ENCODE measurements around the gene ZC3H13. TPM values are rescaled to one million over a fixed set of nuclear protein-coding genes. Genes with fewer than 3 reads are reported as not detected.

ZC3H13 gene
- total and polyA plus RNA-seq, 2 of the 4 experiments (the other 2 are of a cell fraction), result 7.7 to 10.8 TPM

GRCh38 chr13:46010148-46010547, 42.4 kb downstream of the ZC3H13 start:
- DNase-seq (no peak), ATAC-seq (ENCODE audit: low read depth) (no peak)
- Histone ChIP-seq H3K23ac (ENCODE audit: low read depth, low read length) (no peak overlapping the region), H3K4me2 (ENCODE audit: low read depth, low read length) (no peak overlapping the region), H2AK5ac (ENCODE audit: low read depth, low read length) (no peak overlapping the region), H2BK120ac (ENCODE audit: low read depth, low read length) (no peak overlapping the region), H2BK15ac (ENCODE audit: low read depth, low read length) (no peak overlapping the region), H3K4me1 (ENCODE audit: control insufficient read depth, insufficient read depth, low read length) (no peaks in the 10 kb centered on the region), H3K27me3 (ENCODE audit: control insufficient read depth, insufficient read depth, low read length) (no peaks in the 10 kb centered on the region), H4K5ac (ENCODE audit: low read depth, low read length) (no peak overlapping the region), H3K36me3 (ENCODE audit: control insufficient read depth, insufficient read depth, low read length) (peaks cover 15% of the 10 kb centered on the region), H3K9me3 (ENCODE audit: control insufficient read depth, insufficient read depth, low read length) (no peaks in the 10 kb centered on the region), H3K56ac (ENCODE audit: extremely low read depth, insufficient read depth, low read length) (no peak overlapping the region), H3K4ac (ENCODE audit: low read depth, low read length) (no peak overlapping the region), H4K91ac (ENCODE audit: insufficient read depth, low read depth, low read length) (no peak overlapping the region), H2BK20ac (ENCODE audit: low read depth, low read length) (no peak overlapping the region), H2BK5ac (ENCODE audit: low read depth, low read length, poor library complexity, severe bottlenecking) (no peak overlapping the region), H3K18ac (ENCODE audit: low read depth, low read length) (no peak overlapping the region), H4K20me1 (ENCODE audit: insufficient read depth, low read length) (no peaks in the 10 kb centered on the region), H3K9me1 (ENCODE audit: insufficient read depth, low read length) (0 out of 2 replicates have a peak, but pooled peaks cover 3% of the 10 kb centered on the region), H3K27ac (ENCODE audit: insufficient read depth, low read length) (no peak overlapping the region), H3K9ac (ENCODE audit: low read depth, low read length) (no peak overlapping the region), H3K4me3 (ENCODE audit: insufficient read depth, low read depth, low read length) (no peak overlapping the region), H3K14ac (replicated peaks; ENCODE audit: low read depth, low read length) (no peak overlapping the region), H4K8ac (ENCODE audit: low read depth in 2 of 2, low read length in 2 of 2) (no peak overlapping the region), H3K79me1 (ENCODE audit: low read depth in 1 of 2, low read length in 2 of 2) (peaks cover 0 to 2% of the 10 kb centered on the region in 2 experiments; a peak in 1 of 4 replicates), H2AK9ac (replicated peaks; ENCODE audit: low read depth, low read length, poor library complexity) (no peak overlapping the region), H2AFZ (replicated peaks; ENCODE audit: low read length, poor library complexity) (no peak overlapping the region)
- TF ChIP-seq CEBPB (IDR thresholded peaks at IDR 0.05; ENCODE audit: low read depth, low read length), result no peak
- TF ChIP-seq, protein P1, sequence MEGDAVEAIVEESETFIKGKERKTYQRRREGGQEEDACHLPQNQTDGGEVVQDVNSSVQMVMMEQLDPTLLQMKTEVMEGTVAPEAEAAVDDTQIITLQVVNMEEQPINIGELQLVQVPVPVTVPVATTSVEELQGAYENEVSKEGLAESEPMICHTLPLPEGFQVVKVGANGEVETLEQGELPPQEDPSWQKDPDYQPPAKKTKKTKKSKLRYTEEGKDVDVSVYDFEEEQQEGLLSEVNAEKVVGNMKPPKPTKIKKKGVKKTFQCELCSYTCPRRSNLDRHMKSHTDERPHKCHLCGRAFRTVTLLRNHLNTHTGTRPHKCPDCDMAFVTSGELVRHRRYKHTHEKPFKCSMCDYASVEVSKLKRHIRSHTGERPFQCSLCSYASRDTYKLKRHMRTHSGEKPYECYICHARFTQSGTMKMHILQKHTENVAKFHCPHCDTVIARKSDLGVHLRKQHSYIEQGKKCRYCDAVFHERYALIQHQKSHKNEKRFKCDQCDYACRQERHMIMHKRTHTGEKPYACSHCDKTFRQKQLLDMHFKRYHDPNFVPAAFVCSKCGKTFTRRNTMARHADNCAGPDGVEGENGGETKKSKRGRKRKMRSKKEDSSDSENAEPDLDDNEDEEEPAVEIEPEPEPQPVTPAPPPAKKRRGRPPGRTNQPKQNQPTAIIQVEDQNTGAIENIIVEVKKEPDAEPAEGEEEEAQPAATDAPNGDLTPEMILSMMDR (conservative IDR thresholded peaks at IDR 0.05; ENCODE audit: low read depth, low read length), result peak; percentile 15; the same call in 1 of the 2 replicates
- intact Hi-C loops (cut with micrococcal nuclease) (no loop called here), in situ Hi-C loops (cut with MboI; ENCODE audit: low sequenced_read_pairs) (no loop called here), dilution Hi-C loops (cut with HindIII; ENCODE audit: low sequenced_read_pairs, unreplicated experiment) (no loop called here)
- BruUV-seq (replicated peaks), result no TSS peak
- WGBS, 2 experiments (ENCODE audit: extremely low coverage in 2 of 2, insufficient read length in 1 of 2), result 90% methylated on average over 2 of the region's 6 CpGs; no CpG with 5 or more reads in 1 of the 2 experiments
- POLR2A ChIA-PET (ENCODE audit: unreplicated experiment), result no interaction called here
- CTCF ChIA-PET, result interaction anchor here (0.6 to 1.6 kb wide), 2 partner anchors 14 to 15 kb away, joined by 3 to 5 read pairs; no protein-coding TSS in a partner anchor

Data from IMR-90 (cell line).